Gastroesophageal sphincter (tissue), 4 donors: Measurements from ENCODE around the gene CSNK1G3. TPM values are rescaled to one million over a fixed set of nuclear protein-coding genes. Genes with fewer than 3 reads are reported as not detected.

Experiments used
- ATAC-seq: fragments of 150-250 bp; one replicate; pipeline ENCODE4 v1.9.1; 2016; ENCODE audit warnings: mild to moderate bottlenecking, moderate library complexity
- H3K27ac ChIP-seq, 4 donors: fragments of 200-600 bp; sonication (generic) in 3 of 4; 1 replicate in 3 of 4; 2 replicates in 1 of 4; pipeline ENCODE4 v1.5.1; 2016 to 2019
- H3K27me3 ChIP-seq: fragments of 200-600 bp; sonication (generic); one replicate; pipeline ENCODE4 v1.5.1; 2019
- H3K36me3 ChIP-seq, 2 donors: fragments of 200-600 bp; sonication (generic); one replicate each; pipeline ENCODE4 v1.5.1; 2019; ENCODE audit warnings: control low read depth in 1 of 2
- H3K4me1 ChIP-seq, 3 donors: fragments of 200-600 bp; sonication (generic); 1 replicate in 2 of 3; 2 replicates in 1 of 3; pipeline ENCODE4 v1.5.1; 2016 to 2019; ENCODE audit warnings: control low read depth in 2 of 3
- H3K4me3 ChIP-seq, 2 donors: fragments of 200-600 bp; sonication (generic); one replicate each; pipeline ENCODE4 v1.5.1; 2019; ENCODE audit warnings: mild to moderate bottlenecking in 1 of 2, moderate library complexity in 1 of 2
- H3K9me3 ChIP-seq, 3 donors: fragments of 200-600 bp; sonication (generic); one replicate each; pipeline ENCODE4 v1.5.1; 2017 to 2019; ENCODE audit warnings: control low read depth in 2 of 3
- EP300 ChIP-seq: sonication (generic); formaldehyde crosslinking; IDR thresholded peaks from one replicate; pipeline ENCODE4 v1.6.1; 2017; ENCODE audit warnings: antibody characterized with exemption, mild to moderate bottlenecking
- POLR2A ChIP-seq, 2 donors: fragments of 450-650 bp; IDR thresholded peaks; one replicate each; pipeline ENCODE4 v1.6.1; 2017; ENCODE audit warnings: antibody characterized with exemption in 2 of 2, mild to moderate bottlenecking in 2 of 2, moderate library complexity in 1 of 2
- POLR2AphosphoS5 ChIP-seq: sonication (generic); formaldehyde crosslinking; IDR thresholded peaks from one replicate; pipeline ENCODE4 v1.6.1; 2017; ENCODE audit warnings: antibody characterized with exemption
- WGBS, 2 donors: methylation state at CpG; one replicate each; pipeline ENCODE4 v1.1.5; 2018; ENCODE audit warnings: low coverage in 1 of 2; 5-methylcytosine and 5-hydroxymethylcytosine counted together
- total RNA-seq, 4 donors: library from RNA; depleted of rRNA; stranded (reverse); fragments of >200 nt; gene quantifications; one replicate each; pipeline ENCODE4 v1.1.0, GENCODE V29; 2016
- TF ChIP-seq, protein P1 (sequence below), 4 experiments: fragments of 200-600 bp in 2 of 4; fragments of 450-650 bp in 2 of 4; sonication (generic) in 1 of 4; IDR thresholded peaks; one replicate each; pipeline ENCODE4 v1.5.1; 2017 to 2019; ENCODE audit warnings: antibody characterized with exemption in 4 of 4, mild to moderate bottlenecking in 2 of 4, moderate library complexity in 2 of 4

CSNK1G3 gene
- total RNA-seq, 4 donors from 2014 or later: 42.8 to 65.0 (median 55.6) TPM

DNA sequence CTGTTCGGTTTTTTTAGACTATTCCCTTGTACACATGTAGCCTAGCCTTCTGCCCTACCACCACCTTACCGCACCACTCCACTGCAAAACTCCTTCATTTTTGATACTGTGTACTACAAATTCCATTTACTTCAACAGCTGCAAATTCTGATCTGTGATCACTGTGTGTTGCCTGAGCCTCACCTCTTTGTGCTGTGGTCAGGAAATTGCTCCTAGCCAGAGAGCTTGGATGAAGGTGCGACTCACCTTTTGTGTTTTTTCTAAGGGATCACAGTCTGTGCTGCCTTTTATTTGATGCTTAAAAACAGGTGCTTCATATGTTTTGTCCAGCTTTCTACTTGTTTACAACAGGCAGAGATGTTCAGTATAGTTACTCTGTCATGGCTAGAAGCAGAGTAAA, 31.5 kb downstream of the CSNK1G3 start:
- no peak for ATAC-seq
- WGBS, 2 donors: 96 to 100% methylated on average over 3 of the region's 3 CpGs

GRCh38 chr5:123545506-123545905, 33.5 kb downstream of the CSNK1G3 start:
- 86 to 92% methylated on average over 5 to 7 of the region's 7 CpGs for WGBS, 2 donors
- no peak for ATAC-seq
- no peak for TF ChIP-seq POLR2AphosphoS5
- TF ChIP-seq, protein P1, sequence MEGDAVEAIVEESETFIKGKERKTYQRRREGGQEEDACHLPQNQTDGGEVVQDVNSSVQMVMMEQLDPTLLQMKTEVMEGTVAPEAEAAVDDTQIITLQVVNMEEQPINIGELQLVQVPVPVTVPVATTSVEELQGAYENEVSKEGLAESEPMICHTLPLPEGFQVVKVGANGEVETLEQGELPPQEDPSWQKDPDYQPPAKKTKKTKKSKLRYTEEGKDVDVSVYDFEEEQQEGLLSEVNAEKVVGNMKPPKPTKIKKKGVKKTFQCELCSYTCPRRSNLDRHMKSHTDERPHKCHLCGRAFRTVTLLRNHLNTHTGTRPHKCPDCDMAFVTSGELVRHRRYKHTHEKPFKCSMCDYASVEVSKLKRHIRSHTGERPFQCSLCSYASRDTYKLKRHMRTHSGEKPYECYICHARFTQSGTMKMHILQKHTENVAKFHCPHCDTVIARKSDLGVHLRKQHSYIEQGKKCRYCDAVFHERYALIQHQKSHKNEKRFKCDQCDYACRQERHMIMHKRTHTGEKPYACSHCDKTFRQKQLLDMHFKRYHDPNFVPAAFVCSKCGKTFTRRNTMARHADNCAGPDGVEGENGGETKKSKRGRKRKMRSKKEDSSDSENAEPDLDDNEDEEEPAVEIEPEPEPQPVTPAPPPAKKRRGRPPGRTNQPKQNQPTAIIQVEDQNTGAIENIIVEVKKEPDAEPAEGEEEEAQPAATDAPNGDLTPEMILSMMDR (IDR thresholded peaks at IDR 0.05): peak in 3 of 4 experiments; percentile 9 to 22 (median 14)
- TF ChIP-seq EP300: no peak
- no peak for TF ChIP-seq POLR2A (IDR thresholded peaks at IDR 0.05)
- H3K27me3 ChIP-seq: no peaks in the 10 kb centered on the region
- H3K4me3 ChIP-seq: no peak overlapping the region
- peaks cover 0 to 12% (median 0%) of the 10 kb centered on the region in 3 donors for H3K4me1 ChIP-seq
- no peaks in the 10 kb centered on the region for H3K9me3 ChIP-seq
- no peaks in the 10 kb centered on the region for H3K36me3 ChIP-seq
- H3K27ac ChIP-seq: no peak overlapping the region

More for the DNA sequence above, 31.5 kb downstream of the CSNK1G3 start:
- Histone ChIP-seq H3K4me1 (peaks cover 0 to 25% (median 0%) of the 10 kb centered on the region in 3 donors), H3K36me3 (no peaks in the 10 kb centered on the region), H3K27ac (no peak overlapping the region), H3K9me3 (no peaks in the 10 kb centered on the region), H3K4me3 (no peak overlapping the region), H3K27me3 (no peaks in the 10 kb centered on the region)
- TF ChIP-seq, protein P1 (IDR thresholded peaks at IDR 0.05): no peak
- TF ChIP-seq POLR2AphosphoS5: no peak

DNA sequence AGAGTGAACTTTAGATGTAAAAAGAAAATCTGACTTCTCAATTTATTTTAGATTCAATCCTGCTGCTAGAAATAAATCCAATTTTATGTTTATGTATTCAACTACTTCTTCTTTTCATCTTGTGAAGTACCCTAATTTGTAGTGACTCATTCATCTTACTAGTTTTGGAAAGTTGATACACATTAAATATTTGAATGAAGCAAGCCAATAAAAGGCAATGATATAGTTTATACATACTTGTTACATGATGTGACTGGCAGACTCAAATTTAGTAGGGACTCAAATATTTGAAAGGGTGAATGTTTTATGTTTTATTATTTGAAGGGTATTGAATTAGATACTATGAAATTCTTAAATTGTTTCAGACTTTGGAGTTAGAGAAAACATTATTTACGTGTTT, 34.7 kb downstream of the CSNK1G3 start:
- ATAC-seq: no peak
- Histone ChIP-seq H3K4me3 (no peak overlapping the region), H3K27ac (no peak overlapping the region), H3K27me3 (no peaks in the 10 kb centered on the region), H3K9me3 (no peaks in the 10 kb centered on the region), H3K36me3 (no peaks in the 10 kb centered on the region), H3K4me1 (peaks cover 0 to 11% (median 0%) of the 10 kb centered on the region in 3 donors)
- TF ChIP-seq EP300 (no peak), POLR2A (IDR thresholded peaks at IDR 0.05) (no peak)
- WGBS, 2 donors: 85 to 88% methylated on average over 1 of the region's 1 CpG

- WGBS, 2 donors: 79 to 80% methylated on average over 3 of the region's 3 CpGs
- H3K27ac ChIP-seq: no peak overlapping the region
- H3K4me1 ChIP-seq: peaks cover 0 to 5% (median 0%) of the 10 kb centered on the region in 3 donors
- no peaks in the 10 kb centered on the region for H3K36me3 ChIP-seq
- H3K4me3 ChIP-seq: no peak overlapping the region
- TF ChIP-seq, protein P1 (IDR thresholded peaks at IDR 0.05): no peak
- TF ChIP-seq POLR2A (IDR thresholded peaks at IDR 0.05): no peak
- no peak for TF ChIP-seq POLR2AphosphoS5
- TF ChIP-seq EP300: no peak
- H3K9me3 ChIP-seq: no peaks in the 10 kb centered on the region
- H3K27me3 ChIP-seq: no peaks in the 10 kb centered on the region
- ATAC-seq: no peak
Measured at GRCh38 chr5:123549256-123549904, 37.4 kb downstream of the CSNK1G3 start.

GRCh38 chr5:123554601-123555000, 42.6 kb downstream of the CSNK1G3 start:
- no peak overlapping the region for H3K27ac ChIP-seq
- H3K9me3 ChIP-seq: no peaks in the 10 kb centered on the region
- ATAC-seq: no peak
- H3K36me3 ChIP-seq: peaks cover 0 to 12% of the 10 kb centered on the region in 2 donors
- TF ChIP-seq, protein P1 (IDR thresholded peaks at IDR 0.05): no peak
- no peak for TF ChIP-seq POLR2A (IDR thresholded peaks at IDR 0.05)
- no peak for TF ChIP-seq EP300
- no peak for TF ChIP-seq POLR2AphosphoS5
- H3K27me3 ChIP-seq: no peaks in the 10 kb centered on the region
- 65 to 72% methylated on average over 4 of the region's 4 CpGs for WGBS, 2 donors
- no peak overlapping the region for H3K4me3 ChIP-seq
- peaks cover 0 to 9% (median 0%) of the 10 kb centered on the region in 3 donors for H3K4me1 ChIP-seq
